GM18951 (cell line): Measurements from ENCODE around the gene CASP9.
"Not testable (repeated sequence)": the region's sequence is repeated elsewhere in the genome, so short reads cannot be mapped to it uniquely, and the experiment has no call there.

Experiments
- POLR2A ChIP-seq: IDR thresholded peaks from 4 replicates; pipeline ENCODE4 v1.6.1; 2011; ENCODE audit warnings: mild to moderate bottlenecking; ENCODE audit not compliant: insufficient read length, insufficient read depth; ENCODE audit errors: extremely low read depth
- in situ Hi-C: fragments of 300-500 bp; cut with MboI; formaldehyde crosslinking; loops from one replicate; pipeline ENCODE4 v1.12.0; 2022; ENCODE audit warnings: low sequenced_read_pairs, mixed read lengths, inconsistent platforms; ENCODE audit not compliant: unreplicated experiment

The CASP9 gene

GRCh38 chr1:15477646-15478212, 46.3 kb downstream of the CASP9 start:
- no peak for TF ChIP-seq POLR2A
- in situ Hi-C loops: no loop called here

- in situ Hi-C loops: no loop called here
- TF ChIP-seq POLR2A: no peak
Measured at GRCh38 chr1:15476927-15477326, 47.1 kb downstream of the CASP9 start.

DNA sequence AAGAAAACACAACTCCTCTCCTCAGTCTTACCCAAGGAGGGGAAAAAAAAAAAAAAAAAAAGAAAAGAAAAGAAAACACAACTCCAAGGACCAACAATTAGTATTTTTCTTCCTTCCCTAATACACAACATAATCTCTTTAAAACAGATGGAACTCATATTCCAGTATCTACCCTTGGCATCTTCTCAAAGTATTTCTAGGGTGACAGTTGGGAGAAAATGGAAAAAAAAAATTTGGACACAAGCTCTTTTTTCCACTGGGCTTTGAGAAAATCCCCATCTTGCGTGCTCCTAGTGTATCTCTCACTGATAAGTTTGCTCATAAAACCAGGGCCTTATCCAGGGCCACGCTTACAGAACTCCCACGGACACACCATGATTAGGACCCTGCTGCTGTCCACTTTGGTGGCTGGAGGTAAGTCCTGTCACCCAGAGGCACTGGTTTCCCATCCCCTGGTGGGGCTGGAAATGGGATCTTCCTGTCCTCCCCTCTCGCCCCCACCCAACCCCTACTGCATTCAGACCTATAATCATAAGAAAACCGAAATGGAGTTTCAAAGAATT, 48.2 kb downstream of the CASP9 start, which contains the start of gene CELA2B:
TSS of gene CELA2B (plus strand) at position 353 of the 563 bp plus-strand sequence. CDS start at position 375, 22 bp downstream.
- in situ Hi-C loops: no loop called here
- TF ChIP-seq POLR2A: no peak

DNA sequence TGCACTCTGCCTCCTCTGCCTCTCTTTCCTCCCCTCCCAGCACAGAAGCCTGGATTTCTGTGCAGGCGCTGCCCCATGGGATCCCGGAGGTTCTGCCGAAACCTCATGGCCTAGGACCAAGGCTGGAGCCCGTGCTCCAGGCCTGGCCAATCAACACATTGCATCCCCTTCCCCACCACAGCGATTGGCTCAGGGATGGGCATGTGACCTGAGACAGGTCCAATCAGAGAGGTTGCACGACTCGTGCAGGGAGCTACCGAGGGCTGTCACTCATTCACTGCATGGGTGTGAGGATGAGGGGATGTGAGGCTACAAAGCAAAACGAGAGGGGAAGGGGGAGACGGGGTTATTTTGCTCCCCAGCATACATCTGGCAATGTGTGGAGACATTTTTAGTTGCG, 51.4 kb downstream of the CASP9 start:
- TF ChIP-seq POLR2A: no peak
- in situ Hi-C loops: no loop called here

DNA sequence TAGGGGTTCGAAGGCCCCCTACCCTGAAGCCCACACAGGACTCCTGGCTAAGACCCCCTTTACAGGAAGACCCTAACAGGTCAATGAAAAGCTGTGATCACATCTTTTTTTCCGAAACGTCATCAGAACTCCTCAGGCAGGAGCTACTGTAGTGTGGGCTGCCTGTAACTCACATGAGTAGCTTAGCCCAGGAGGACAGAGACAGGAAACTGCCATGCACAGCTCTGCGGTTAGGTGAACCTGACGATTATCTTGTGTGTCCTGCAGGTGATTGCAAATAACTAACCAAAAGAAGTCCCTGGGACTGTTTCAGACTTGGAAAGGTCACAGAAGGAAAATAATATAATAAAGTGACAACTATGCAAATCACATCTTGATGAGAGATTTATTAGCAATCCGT, 52.3 kb downstream of the CASP9 start:
- in situ Hi-C loops: not testable (repeated sequence)

DNA sequence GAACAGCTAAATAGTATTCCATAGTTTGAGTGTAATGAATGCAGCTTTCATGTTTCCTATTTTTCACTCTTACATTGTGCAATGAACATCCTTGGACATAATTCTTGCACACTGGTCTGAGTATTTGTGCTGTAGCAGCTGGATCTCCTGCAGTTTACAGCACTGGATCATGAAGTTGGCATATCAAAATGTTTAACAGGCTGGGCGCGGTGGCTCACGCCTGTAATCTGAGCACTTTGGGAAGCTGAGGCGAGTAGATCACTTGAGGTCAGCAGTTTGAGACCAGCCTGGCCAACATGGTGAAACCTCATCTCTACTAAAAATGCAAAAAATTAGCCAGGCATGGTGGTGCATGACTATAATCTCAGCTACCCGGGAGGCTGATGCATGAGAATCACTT, 52.9 kb downstream of the CASP9 start:
- in situ Hi-C loops: not testable (repeated sequence)

- in situ Hi-C loops: not testable (repeated sequence)
Measured at GRCh38 chr1:15469821-15470448, 54.1 kb downstream of the CASP9 start.

GRCh38 chr1:15469361-15469760, 54.7 kb downstream of the CASP9 start:
- no peak for TF ChIP-seq POLR2A
- in situ Hi-C loops: no loop called here

- no peak for TF ChIP-seq POLR2A
- in situ Hi-C loops: no loop called here
Measured at GRCh38 chr1:15468145-15468544, 55.9 kb downstream of the CASP9 start.

GRCh38 chr1:15466955-15467625, 56.9 kb downstream of the CASP9 start:
- in situ Hi-C loops: not testable (repeated sequence)

DNA sequence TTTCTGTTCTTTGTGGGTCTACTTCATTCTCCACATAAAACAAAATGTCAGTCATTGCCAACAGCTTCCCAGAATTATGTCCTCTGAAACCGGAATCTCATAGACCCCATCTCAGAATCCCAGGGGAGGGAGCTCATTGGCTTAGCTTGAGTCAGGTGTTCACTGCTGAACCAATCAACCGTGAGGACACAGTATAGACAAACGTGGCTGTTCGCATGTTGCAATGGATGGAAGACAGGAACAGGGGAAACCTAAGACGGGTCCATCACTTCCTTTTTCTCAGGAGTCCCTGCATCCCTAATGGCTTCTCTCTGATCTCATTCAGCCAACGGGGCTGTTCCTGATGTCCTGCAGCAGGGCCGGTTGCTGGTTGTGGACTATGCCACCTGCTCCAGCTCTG, 58.3 kb downstream of the CASP9 start:
- TF ChIP-seq POLR2A: no peak
- in situ Hi-C loops: no loop called here

DNA sequence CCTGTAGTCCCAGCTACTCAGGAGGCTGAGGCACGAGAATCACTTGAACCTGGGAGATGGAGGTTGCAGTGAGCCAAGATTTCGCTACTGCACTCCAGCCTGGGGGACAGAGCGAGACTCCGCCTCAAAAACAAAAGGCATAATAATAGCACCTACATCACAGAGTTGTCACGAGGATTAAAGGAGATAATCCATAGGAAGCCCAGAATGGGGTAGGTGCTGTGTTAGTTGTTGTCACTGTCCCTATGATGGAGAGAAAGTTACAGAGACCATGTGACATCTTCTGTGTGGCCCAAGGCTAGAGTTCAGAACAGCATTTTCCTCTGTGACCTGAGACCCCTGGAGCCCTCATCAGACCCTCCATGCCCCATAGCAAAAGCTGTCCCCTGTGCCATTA, 60.1 kb downstream of the CASP9 start:
- in situ Hi-C loops: not testable (repeated sequence)

GRCh38 chr1:15463064-15463800, 60.8 kb downstream of the CASP9 start:
- in situ Hi-C loops: not testable (repeated sequence)

DNA sequence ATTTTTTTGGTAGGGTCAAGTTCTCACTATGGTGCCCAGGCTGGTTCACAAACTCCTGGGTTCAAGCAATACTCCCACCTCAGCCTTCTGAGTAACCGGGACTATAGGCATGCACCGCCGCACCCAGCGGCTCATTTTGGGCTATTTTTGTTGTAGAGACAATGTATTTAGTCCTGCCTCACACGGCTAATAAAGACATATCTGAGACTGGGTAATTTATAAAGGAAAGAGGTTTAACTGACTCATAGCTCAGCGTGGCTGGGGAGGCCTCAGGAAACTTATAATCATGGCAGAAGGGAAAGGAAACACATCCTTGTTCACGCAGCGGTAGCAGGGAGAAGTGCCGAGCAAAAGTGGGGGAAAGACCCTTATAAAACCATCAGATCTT, 63.3 kb downstream of the CASP9 start:
- in situ Hi-C loops: no loop called here
- no peak for TF ChIP-seq POLR2A
